HFF-Myc (cell line): ENCODE results near the gene CDH22.

Experiments used
- DNase-seq: peaks from one replicate; pipeline ENCODE4 v3.0.0-alpha.2; 2011; ENCODE audit warnings: low read depth; ENCODE audit errors: extremely low read depth
- H3K4me3 ChIP-seq: replicated peaks from 2 replicates; pipeline ENCODE4 v1.5.1; 2011; ENCODE audit warnings: low read depth, mild to moderate bottlenecking, control low read depth, low read length
- TF ChIP-seq, protein P1 (sequence below): IDR thresholded peaks from 2 replicates; pipeline ENCODE4 v1.5.1; 2012; ENCODE audit warnings: mild to moderate bottlenecking, low read depth, low read length, control low read depth; ENCODE audit errors: missing control alignments

Gene CDH22

DNA sequence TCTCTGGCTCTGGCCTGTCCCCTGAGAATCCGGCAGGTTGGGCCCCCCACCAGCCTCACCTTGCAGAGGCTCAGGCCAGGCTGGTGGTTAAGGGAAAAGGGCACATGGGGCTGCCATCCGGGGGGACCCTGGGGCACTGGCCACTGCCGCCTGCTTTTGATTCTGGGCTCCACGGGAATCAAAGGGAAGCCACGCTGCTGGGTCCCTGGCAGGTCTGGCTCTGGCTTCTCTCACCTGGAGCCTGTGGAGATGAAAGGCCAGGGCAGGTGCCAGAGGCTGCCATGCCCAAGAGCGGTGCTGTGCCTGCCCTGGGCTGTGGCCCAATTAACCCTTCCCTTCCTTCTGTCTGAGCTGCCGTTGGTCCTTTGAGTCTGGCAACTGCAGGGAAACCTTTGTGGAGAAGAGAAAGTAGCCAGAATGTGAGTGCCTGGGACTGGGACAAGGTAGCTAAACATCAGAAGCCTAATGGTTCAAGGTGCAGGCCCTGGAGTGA, 9.4 kb upstream of the CDH22 start:
- TF ChIP-seq, protein P1, sequence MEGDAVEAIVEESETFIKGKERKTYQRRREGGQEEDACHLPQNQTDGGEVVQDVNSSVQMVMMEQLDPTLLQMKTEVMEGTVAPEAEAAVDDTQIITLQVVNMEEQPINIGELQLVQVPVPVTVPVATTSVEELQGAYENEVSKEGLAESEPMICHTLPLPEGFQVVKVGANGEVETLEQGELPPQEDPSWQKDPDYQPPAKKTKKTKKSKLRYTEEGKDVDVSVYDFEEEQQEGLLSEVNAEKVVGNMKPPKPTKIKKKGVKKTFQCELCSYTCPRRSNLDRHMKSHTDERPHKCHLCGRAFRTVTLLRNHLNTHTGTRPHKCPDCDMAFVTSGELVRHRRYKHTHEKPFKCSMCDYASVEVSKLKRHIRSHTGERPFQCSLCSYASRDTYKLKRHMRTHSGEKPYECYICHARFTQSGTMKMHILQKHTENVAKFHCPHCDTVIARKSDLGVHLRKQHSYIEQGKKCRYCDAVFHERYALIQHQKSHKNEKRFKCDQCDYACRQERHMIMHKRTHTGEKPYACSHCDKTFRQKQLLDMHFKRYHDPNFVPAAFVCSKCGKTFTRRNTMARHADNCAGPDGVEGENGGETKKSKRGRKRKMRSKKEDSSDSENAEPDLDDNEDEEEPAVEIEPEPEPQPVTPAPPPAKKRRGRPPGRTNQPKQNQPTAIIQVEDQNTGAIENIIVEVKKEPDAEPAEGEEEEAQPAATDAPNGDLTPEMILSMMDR = no peak

DNA sequence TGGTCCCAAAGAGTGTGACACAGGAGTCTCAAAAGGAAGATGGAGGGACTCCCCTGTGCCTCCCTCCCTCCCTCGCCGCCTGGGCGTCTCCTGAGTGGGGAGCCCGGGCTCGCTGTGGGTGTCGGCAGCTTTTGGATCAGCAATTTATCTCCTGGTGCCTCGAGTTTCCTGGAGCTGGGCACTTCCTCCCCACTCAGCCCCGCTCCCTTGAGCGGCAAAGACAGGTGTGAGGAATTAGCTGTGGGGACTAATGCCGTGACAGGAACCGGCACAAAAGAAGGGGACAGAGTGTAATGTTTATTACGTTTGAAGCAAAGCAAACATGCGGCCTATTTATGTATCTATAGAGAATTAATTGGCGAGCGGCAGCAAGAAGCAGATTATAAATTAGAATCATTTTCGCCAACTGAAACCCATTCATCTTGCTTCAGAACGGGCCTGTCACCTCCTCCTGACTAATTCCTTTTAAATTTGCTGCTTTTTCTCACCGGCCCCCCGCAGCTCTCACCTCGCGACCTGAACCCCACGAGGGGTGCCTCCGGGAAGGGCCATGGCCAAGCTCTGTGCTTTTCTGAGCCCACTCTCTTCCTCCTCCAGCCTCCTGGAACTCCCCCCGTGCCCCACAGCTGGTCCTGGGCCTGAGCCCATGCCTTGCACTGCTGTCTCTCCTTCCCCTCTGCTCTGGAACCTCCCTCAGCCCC, 8.8 kb upstream of the CDH22 start:
- no peak for DNase-seq
- H3K4me3 ChIP-seq = no peak overlapping the region
- TF ChIP-seq, protein P1 = no peak

More for the DNA sequence above, 9.4 kb upstream of the CDH22 start:
- no peak overlapping the region for H3K4me3 ChIP-seq
- DNase-seq = no peak

DNA sequence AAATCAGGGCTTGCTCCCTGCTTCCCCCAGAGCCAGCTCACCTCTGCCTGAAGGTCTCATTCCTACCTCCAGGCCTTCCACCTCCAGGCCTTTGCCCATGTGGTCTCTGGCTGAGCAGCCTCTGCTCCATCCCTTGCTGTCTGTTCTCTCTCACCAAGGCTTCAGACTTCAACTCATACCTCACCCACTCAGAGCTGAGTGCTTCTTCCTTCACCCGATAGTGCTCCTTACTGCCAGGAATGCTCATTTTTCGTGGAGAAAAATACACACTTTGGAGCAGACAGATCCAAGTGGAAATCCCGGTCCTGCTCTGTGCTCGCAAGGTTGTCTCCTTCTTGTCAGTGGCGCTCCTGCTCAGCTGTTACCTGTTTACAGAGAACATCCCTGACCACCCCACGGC, 7.0 kb upstream of the CDH22 start:
- TF ChIP-seq, protein P1 = no peak
- DNase-seq = no peak
- H3K4me3 ChIP-seq = no peak overlapping the region

DNA sequence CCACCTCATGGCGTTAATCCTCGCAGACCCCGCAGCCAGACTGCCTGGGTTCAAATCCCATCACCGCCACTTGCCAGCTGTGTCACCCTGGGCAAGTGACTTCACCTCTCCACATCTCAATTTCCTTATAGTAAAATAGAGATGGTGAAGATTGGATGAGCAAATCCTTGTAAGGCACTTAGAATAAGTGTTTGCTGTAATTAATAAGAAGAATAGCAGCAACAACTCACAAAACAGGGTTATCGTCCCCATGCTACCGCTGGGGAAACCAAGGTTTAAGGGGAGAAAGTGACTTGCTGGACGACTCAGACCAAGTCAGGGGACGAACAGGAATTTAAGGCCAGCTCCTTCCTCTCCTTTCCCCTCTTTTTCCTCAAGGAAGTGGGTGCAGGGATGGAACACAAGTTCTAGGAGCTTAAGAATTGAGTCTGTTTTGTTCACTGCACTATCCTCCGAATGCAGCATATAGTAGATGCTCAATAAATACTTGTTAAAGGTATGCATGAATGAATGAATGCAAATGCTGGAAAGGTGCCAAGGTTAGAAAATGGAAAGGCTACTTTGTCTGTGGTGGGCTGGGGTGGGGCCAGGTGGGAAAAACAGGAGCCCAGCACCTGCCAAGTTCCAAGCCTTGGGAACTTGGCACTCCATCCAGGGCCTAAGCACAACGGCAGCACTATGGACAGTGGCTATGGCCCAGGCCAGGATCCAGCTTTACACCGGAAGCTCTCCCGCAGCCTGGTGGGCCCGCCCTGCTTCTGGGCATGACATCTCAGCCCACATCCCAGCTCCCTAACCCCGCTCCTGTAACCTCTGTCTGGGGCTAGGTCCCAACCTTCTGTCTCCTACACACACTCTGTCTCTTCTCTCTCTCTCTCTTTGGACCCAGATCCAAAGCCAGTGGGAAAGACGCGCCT, 4.9 kb upstream of the CDH22 start:
- H3K4me3 ChIP-seq = no peak overlapping the region
- DNase-seq = no peak
- TF ChIP-seq, protein P1 = no peak

DNA sequence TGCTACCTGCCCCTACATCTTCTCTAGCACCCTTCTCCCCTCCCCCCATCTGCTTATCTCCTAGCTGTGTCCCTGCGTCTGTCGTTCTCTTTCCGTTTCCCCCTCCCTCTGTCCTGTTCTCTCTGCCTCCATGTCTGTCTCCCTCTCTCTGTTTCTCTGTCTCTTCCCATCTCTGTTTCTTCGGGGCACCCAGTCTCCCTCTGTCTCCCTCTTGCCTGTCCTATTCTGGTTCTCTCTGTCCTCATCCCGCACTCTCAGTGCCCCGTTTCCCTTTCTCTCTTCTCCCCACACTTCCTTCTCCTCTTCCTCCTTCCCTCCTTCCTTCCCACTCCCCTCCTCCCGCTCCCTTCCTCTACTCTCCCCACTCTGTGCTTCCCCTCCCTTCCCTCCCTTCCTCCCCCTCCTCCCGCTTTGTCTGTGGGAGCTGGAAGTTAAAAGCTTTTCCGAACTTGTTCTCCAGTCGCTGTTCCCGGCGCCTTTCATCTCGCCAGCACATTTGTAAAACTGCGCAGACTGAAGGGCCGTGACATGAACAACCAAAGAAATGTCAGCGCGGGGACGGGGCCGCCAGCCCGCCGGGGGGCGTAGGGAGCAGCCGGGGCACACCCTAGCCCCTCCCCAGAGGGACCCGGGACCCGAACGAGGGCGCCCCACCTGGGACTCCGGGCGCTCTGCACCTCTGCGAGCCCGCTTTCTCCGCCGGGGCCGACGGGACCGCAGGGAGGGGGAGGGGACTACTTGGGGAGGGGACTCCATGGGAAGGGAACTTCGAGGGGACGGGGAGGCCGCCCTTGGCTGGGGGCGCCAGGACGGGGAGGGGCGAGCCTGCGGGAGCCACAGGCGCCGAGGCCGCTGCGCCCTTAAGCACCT, 4.0 kb upstream of the CDH22 start:
- no peak for DNase-seq
- H3K4me3 ChIP-seq = no peak overlapping the region
- TF ChIP-seq, protein P1 = no peak

DNA sequence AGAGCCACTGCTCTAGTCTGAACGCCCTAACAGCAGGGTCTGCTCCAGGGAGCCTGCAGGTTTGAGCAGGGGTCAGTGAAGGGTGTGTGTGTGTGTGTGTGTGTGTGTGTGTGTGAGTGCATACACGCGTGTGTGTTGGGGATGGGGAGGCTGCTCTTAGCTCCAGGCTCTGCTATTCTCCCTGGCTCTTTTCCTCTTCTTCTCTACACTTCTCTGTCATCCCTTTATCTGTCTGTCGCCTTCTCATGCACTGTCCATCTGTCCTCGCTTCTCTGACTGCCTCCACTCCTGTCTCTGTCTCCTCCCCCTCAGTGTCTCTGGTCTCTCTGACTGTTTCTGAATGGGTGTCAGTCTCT, 3.4 kb upstream of the CDH22 start:
- no peak overlapping the region for H3K4me3 ChIP-seq
- no peak for DNase-seq
- TF ChIP-seq, protein P1 = no peak
